ENCODE results near the gene RPL10.

RPL10 gene

GRCh38 chrX:154397888-154398667, at the start of gene RPL10:
RPL10 (plus strand) TSS chrX:154398377; CDS start chrX:154398520, 143 bp downstream.
- DNase-seq, result peak; percentile 94

DNA sequence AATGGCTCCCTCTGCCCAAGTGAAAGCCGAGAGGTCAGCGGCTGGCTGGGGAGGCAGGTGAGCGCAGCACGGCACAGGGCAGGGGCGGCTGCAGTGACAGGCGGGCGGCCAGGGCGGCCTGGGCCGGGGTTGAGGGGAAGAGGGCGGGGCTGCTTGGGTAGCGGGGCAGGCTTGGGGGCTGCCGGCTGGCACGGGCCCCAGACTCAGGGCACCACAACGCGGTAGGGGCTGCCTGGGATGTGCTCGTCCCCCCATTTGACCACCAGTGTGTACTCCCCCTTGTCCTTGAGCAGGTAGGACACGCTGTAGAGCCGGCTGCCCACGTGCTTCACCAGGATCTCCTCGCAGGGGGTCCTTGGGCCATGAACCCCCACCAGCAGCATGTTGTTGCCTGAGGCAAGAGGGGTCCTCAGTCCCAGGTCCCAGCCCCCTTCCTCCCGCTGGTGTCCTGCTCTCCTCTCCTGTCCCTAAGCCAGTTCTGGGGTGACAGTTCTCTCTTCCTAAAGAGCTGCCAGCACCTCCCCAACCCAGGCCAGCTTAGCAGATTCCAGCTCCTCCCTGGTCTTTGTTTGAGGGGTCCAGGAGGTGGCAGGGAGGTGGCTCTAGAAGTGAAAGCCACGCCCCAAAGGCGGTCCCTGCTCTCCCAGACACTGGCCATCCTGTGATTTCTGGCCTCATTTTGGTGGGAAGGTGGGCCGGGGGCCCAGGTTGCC, 49.4 kb upstream of the RPL10 start:
- DNase-seq, result no peak

DNA sequence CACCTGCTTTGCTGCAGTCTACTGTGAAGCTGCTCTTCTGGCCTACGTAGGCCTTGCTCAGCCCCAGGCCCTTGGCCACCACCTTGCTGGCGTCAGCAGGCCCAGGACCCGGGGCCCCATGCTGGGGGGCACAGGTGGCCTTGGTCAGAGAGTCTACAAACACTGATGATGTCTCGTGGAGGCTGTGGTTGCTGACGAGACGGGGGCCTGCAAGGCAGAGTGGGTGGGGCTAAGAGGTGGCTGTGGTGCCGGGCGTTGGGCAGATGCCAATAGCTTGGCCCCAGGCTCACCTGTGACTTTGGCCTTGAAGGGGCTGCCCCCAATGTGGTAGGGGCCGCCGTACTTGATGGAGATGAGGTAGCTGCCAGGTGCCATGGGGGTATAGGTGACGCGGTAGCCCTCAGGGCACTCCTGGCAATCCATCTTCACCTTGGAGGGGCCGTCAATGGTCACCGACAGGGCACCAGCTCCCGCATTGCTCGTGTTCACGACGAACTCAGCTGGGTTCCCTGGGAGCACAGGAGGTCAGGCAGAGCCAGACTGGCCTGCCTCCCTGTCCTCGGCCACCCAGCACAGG, 48.7 kb upstream of the RPL10 start:
- no peak for DNase-seq

- DNase-seq, result no peak
Observed at GRCh38 chrX:154349979-154350378, 48.2 kb upstream of the RPL10 start.

GRCh38 chrX:154350429-154351182, 47.6 kb upstream of the RPL10 start:
- DNase-seq, result no peak

- no peak for DNase-seq
Observed at GRCh38 chrX:154351183-154352011, 46.8 kb upstream of the RPL10 start.

GRCh38 chrX:154352012-154352401, 46.2 kb upstream of the RPL10 start:
- DNase-seq, result no peak

DNA sequence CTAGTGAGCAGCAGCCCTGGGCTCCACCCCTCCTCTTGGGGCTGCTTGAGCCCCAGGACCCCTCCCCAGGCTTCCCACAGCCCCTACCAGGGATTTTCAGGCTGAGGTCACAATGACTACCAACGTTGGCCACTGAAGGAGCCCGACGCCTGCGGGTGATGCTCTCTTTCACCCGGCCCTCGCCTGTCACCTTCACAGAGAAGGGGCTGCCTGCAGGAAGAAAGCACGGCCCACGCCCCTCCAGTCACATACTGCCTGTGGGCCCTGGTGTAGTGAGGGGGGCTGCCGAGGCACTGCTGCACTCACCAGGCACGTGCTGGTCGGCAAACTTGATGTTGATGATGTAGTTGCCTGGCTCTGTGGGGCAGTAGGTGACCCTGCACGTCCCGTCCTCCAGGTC, 45.7 kb upstream of the RPL10 start:
- DNase-seq, result no peak

- no peak for DNase-seq
Observed at GRCh38 chrX:154353172-154353843, 44.9 kb upstream of the RPL10 start.

DNA sequence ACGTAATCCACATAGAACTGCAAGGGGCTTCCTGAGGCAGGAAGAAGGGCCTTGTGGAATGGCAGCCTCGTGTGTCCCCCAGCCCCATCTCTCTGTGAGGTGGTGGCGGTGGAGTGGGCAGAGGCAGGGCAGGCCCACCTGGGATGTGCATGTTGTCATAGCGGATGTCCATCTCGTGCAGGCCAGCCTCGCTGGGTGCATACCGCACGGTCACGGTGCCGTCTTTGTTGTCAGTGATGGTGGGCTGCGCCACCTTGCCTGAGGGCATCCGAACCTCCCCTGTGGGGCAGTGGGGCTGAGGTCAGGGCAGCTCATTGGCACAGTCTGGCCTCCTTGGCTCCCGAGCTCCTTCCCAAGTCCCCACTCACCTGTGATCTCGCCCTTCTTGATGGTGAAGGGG, 44.2 kb upstream of the RPL10 start:
- DNase-seq, result no peak

GRCh38 chrX:154354516-154354915, 43.7 kb upstream of the RPL10 start:
- no peak for DNase-seq

DNA sequence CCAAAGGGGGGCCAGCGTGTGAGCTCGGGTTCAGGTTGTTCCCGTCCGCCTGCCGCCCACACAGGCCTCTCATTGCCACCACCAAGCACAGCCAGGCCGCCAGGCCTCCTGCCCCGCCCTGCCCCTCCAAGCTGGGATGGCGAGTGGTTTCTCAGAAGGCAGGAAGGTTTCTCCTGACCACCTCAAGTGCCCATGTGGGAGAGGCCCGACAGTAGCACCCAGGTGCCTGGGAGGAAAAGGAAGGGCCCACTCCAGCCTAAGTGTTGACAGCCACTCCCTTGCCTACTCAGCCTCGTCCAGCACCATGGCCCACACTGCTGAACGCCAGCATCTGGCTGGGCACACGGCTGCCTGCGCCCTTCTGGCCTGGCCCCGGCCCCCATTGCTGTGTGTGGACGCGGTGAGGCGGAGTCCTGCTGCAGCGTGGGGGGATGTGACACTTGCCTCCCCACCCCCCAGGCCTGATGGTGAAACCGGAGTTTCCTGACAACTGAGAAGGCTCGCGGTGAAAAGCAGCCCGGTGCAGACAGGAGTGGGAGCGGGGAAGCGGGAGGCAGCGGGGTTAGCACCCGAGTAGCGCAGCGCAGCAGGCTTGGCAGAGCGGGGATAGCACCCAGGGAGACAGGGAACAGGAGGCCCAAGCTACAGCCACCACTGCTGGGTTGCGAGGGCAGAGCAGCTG, 42.9 kb upstream of the RPL10 start:
- no peak for DNase-seq

DNA sequence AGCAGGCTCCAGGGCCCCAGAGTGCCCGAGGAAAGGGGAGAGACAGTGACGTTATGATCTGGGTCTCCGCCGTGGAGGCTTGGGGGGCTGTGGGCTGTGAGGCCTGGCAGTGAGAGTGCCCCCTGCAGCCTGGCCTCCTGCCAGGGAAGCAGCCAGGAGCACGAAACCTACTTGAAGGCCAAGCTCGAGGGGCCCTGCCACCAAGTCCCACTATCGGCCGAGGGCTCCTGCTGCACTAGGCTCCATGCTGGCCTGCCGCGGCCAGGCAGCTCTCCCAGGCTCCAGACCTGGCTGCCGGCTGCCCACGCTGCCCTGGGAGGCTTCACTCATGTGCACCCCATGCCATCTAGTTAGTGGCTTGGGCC, 42.4 kb upstream of the RPL10 start:
- DNase-seq, result no peak

DNA sequence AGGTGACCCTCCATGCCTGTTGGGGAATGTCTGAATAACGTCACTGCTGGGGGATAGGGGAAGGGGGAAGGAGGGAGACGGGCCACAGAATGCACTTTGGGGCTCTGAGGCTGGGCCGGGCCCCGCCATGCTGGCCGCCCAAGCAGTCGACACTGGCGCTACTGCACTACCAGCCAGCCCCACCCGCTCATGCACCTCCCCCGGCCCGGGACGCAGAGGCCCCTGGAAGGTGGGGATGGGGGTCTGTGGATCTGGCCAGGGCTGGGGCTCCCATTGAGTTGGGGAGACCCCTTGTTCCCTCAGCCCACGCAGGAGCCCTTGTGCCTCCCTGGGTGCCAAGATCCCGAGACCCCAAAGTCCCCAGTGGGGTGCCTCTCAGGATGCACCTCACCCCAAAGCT, 41.6 kb upstream of the RPL10 start:
- DNase-seq, result no peak

GRCh38 chrX:154357205-154357604, 41.0 kb upstream of the RPL10 start:
- no peak for DNase-seq

DNA sequence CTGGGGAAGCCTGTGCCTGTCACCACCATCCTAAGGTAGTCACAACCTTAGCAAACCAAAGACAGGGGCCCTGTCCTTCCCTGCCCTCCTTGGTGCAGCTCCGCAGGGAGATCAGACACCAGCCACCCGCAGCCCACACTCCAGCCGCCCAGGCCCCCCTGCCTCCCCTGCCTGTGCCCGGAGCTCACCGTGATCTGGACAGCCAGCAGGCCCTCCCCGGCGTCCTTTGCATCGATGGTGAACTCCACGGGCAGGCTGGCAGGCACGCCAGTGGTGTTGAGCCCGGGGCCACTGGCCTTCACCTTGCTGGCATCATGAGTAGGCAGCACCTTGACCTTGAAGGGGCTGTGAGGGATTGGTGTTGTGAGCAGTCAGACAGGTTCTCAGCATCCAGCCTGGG, 40.2 kb upstream of the RPL10 start:
- no peak for DNase-seq

- DNase-seq, result no peak
Observed at GRCh38 chrX:154358829-154359228, 39.3 kb upstream of the RPL10 start.

- DNase-seq, result no peak
Observed at GRCh38 chrX:154359362-154360154, 38.6 kb upstream of the RPL10 start.

DNA sequence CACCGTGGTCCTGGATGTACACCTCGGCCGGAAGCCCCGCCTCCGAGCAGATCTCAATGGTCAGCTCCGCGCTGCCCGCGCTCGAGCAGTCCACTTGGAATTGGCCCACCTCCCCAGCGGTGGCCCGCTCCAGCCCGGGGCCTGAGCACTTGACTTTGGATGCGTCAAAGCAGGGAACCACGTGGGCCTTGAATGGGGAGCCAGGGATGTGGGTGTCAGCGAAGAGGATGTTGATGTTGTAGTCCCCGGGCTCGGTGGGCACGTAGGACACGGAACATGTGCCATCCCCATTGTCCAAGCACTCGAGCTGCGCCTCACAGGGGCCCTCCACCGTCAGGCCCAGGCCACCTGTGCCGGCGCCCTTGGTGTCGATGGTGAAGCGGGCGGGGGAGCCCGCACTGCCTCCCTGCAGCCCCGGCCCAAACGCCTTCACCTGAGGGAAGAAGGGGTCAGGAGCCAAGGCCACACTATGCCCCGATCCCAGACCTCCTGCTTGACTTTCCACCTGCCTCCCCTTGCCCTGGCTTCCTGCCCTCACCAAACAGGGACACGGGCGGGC, 37.9 kb upstream of the RPL10 start:
- DNase-seq, result no peak

DNA sequence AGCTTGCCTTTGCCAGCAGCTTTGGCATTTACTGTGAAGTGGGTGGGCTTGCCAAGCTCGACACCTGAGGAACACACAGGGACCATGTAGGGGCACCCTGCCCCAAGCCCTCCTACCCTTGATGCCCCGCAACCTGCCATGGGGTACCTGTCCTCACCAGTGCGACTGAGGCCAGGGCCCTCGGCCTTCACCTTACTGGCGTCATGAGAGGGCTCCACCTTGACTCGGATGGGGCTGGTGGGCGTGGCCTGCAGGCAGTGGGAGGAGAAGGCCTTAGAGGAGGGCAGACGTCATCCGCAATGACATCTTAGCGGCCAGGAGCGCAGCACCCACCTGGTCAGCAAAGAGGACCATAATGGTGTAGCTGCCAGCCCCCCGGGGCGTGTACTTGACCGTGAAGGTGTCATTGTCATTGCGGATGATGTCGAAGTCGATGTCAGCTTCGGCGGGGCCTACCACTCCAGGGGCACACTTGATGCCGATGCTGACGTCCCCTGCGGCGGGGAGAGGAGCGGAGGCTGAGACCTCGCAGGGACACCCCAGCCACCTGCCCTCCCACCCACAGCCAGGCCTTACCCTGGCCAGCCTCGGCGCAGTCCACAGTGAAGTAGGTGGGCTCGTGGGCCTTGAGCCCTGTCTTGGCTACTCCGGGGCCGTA, 36.0 kb upstream of the RPL10 start:
- DNase-seq, result no peak
